ENCODE results near the gene DDIT3.

DDIT3 gene

DNA sequence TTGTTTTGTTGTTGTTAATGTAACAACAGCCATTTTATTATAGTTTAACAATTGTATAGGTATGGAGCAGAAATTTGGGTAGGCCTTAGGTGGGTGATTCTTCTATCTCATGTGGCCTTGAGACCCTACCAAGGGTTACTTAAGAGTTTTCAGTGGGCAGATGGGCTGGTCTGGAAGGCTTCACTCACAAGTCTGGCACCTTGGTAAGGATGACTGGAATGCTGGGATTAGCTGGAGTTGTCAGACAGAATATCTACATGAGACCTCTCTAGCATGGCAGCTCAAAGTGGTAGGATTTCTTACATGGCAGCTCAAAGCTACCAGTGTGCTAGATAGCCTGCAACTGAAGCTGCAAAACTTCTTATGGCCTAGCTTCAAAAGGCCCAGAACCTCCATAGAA lies 34.6 kb downstream of the DDIT3 start:
- DNase-seq (ENCODE audit: low spot score) = no peak

DNA sequence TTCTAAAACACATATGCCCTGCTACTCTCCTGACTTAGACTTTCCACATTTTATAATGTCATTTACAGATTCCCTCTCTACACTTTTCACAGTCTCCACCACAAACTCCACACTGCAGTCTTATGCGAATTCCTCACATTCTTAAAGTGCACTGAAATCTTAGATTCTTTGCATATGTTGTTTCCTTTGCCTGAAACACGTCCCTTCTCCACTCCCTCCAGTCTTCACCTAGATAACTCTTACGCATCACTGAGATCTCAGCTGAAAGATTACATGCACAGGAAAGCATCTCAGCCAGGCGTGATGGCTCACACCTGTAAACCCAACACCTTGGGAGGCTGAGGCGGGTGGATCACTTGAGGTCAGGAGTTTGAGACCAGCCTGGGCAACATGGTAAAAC lies 36.8 kb downstream of the DDIT3 start:
- no peak for DNase-seq (ENCODE audit: low spot score)

GRCh38 chr12:57481671-57482070 lies 38.6 kb downstream of the DDIT3 start:
- no peak for DNase-seq (ENCODE audit: low spot score)

DNA sequence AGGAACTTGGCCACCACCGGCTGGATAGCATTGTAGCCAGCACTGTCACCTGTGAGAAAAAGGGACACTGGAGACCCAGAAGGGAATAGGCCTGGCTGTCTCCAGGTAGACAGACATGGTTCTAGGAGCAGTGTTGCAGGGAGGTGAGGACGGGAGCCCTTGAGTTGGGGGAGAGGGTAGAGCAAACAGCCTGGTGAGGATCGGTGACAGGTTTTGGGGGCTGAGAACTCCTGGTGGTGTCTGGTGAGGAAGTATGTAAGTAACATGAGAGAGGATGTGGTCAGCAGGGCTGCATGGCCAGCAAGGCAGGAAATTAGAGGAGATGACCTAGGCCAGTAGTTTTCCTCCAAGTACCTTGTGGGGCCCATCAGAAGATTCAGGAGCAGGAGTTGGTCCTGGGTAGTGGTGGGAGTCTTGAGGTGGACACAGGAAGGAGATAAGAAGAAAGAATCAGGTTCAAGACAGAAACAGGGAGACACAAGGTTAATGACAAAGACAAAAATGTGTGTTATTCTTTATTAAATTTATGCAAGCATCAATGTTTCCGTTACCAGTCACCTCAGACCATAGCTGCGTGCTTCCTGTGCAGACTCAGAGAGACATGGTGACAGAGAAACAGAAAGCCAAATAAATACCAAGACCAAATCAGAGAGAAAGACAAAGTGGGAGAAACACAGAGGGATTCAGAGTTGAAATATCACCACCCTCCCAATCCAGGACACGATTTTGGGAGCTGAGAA lies 40.8 kb downstream of the DDIT3 start, which contains the start of gene ARHGAP9:
Gene ARHGAP9, minus strand, starts transcription at position 491 of the 740 bp plus-strand sequence. Its CDS starts 460 bp downstream, at position 31.
- DNase-seq (ENCODE audit: low spot score) = no peak

GRCh38 chr12:57479043-57479375 lies 41.3 kb downstream of the DDIT3 start:
- no peak for DNase-seq (ENCODE audit: low spot score)

DNA sequence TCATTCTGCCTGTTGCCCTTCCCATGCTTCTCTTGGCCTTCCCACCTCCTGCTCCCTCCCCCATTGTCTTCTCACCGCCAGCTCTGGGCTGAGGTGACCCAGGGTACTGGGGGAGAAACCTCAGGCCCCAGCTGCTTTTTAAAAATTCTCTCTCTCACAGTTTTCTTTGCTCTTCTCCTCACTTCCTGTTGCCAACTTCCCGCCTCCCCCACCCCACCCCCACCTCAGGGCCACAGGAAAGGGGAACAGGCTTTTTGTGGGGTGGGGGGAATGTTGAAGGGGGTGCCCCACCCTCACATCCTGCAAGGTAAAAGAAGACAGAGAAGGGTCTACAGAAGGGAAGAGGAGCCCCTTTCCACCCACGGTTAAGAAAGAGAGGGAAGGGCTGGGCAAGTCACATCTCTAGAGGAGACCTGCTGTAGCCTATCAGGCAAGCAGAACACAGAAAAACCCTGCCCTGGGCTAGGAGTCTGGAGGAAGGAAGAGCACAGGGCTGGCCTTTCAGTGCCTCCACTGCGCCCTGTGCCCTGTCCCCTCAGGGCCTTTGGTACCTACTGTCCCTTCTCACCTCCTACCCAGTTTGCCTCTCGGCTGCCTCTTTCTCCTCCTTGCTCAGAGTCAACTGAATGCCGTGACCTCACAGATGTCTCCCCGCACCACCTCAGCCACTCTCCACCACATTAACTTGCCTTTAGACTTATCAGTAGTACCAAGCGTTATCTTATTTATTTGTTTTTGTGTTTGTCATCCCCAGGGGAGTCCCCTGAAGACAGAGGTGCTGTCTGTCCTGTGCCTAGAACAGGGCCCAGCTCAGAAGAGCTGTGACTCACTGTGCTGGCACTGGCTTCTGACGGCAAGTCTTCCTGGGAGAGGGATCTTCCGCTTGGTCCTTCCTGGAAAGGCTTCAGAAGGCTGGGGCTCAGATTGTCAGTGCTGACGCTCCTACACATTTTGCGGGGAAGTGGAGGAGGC lies 42.3 kb downstream of the DDIT3 start:
- no peak for DNase-seq (ENCODE audit: low spot score)

DNA sequence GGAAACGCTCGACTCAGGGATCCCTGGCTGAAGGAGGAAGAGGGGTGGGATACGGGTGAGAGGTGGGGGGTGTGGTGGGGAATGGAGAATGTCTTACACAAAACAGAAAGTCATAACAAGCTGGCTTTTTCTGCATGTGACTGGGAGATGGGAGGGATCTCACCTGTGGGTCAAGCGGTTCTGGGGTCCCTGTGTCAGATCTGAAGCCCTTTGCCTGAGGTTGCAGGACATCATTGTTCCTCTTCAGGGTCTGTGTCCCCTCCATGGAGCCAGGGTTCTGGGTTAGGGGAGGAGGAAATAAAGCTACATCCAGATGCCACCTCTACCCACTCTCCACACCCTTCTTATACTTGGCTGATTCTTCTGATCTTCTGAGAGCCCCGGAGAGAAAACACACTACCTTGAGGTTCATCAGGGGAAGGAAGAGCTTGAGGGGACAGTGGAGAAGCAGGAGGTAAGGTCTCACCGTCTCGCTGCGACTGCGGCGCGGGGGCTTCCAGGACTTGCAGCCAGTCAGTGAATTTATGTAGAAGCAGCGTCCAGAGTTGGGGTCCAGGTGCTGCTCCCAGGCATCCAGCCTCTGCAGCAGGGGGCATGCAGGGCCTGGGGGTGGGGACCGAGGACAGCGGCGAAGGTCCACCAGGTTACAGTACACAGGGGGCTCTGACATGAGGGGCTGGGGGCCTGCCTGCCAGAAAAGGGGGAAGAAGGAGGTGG lies 43.2 kb downstream of the DDIT3 start:
- DNase-seq (ENCODE audit: low spot score) = no peak

- DNase-seq (ENCODE audit: low spot score) = no peak
These were observed 43.9 kb downstream of the DDIT3 start for GRCh38 chr12:57476162-57476992.

DNA sequence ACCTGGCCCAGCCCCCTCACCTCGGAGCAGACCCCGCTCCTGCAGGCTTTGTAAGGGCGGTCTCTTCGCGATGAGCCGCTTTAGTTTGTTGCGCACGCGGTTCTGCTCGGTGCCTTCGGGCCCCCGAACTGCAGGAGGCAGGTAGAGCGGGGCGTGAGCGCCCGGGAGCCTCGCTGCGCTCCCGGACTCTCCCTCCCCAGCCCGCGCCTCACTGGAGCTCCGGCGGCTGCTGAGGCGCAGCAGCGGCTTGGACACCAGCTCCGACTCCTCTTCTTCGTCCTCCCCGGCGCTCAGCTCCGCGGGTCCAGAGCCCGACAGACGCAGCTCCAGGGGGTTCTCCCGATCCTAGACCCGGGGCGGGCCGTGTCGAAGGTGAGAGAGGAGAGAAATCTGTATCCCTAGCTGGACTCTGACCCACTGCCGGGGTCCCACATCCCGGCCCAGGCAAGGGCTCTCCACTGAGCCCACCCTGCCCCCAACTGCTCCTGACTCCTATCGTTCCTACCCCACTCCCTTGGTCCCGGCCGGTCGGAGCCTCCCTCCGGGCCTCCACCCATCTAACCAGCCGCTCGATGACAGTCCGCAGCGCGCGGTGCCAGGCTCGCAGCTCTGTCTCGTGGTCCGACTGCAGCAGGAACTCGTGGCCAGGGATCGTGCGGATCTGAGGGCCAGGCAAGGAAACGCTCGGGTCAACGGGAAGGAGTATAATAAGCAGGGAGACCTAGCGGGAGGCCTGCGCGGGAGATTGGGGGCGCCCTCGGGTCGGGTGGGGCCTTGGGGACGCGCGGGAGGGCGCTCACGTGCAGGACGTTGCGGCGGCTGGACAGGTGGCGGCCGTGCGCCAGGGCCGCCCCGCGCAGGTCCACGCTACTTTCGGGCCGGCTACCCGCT lies 44.8 kb downstream of the DDIT3 start:
- DNase-seq (ENCODE audit: low spot score) = no peak

DNA sequence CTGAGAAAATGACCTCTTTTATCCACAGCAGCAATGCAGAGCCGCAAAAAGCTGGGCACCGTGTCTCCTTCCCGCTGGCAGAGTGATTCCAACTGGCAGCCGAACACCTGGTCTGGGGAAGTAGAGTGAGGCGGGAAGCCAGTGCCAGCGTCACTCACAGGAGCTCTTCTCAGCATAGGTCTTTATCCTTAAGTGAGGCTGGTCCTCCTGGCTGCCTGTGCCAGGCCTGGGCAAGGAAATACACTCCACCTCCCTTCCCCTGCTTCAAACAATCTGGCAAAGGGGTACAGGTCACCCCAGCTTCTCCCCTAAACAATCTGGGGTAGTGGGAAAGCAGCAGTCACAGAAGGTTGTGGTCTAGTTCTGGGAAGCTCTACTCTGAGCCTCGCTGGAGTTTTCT lies 45.5 kb downstream of the DDIT3 start:
- peak; percentile 84 for DNase-seq (ENCODE audit: low spot score)

- no peak for DNase-seq (ENCODE audit: low spot score)
These were observed 45.9 kb downstream of the DDIT3 start for GRCh38 chr12:57474430-57474829.

DNA sequence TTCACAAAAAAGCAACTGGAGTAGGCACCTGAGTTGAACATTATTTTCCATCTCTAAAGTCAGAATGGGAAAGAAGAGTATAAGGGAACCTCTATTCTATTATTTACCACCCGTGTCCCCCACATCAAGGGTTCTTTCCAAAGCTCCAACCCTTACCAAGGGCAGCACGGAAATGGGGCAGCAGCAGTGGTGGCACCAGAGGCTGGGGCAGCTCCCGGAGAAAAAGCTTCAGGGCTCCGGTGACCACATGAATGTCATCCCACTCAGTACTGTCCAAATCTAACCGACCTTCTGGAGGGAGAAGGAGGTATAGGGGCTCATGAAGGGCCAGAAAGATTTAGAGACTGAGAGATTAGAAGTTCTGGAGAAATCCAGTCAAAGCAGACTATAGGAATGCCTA lies 46.4 kb downstream of the DDIT3 start:
- no peak for DNase-seq (ENCODE audit: low spot score)

DNA sequence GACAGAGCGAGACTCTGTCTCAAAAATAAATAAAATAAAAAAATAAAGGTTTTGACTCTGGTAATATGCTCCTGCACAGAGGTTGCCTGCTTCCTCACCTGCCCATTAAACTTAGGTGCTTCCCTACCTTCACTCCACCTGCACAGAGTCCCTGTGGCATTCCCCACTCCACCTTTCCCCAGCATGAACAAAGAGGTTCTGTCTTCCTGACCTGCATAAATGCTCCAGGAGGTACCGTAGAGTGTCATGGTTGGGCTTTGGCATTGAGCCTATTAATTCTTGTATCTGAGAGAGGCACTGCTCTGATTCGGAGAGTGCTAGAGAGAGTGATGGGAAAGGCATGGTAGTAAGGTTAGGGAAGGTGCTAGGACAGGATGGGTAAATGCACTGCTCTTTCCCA lies 46.9 kb downstream of the DDIT3 start:
- DNase-seq (ENCODE audit: low spot score) = no peak

DNA sequence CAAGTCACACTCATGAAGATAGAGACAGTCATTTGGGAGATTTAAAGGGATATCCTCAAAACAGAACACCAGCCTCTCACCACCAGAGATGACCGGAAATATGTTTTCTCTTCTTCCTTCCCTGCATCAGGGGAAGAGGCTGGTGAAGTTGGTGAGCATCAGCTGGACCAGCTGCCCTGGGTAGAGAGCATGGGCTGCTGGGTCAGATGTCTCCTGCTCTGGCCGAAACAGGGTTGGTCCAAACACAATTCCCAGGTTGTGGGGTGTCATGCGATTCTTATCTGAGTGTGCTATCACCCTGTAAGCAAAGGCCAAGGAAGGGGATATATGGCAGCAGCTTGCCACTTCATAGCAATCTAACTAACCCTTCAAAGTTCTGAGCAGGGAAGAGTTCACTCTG lies 47.9 kb downstream of the DDIT3 start:
- DNase-seq (ENCODE audit: low spot score) = no peak

- no peak for DNase-seq (ENCODE audit: low spot score)
These were observed 48.7 kb downstream of the DDIT3 start for GRCh38 chr12:57471661-57472060.

GRCh38 chr12:57470970-57471656 lies 49.2 kb downstream of the DDIT3 start:
- DNase-seq (ENCODE audit: low spot score) = no peak

DNA sequence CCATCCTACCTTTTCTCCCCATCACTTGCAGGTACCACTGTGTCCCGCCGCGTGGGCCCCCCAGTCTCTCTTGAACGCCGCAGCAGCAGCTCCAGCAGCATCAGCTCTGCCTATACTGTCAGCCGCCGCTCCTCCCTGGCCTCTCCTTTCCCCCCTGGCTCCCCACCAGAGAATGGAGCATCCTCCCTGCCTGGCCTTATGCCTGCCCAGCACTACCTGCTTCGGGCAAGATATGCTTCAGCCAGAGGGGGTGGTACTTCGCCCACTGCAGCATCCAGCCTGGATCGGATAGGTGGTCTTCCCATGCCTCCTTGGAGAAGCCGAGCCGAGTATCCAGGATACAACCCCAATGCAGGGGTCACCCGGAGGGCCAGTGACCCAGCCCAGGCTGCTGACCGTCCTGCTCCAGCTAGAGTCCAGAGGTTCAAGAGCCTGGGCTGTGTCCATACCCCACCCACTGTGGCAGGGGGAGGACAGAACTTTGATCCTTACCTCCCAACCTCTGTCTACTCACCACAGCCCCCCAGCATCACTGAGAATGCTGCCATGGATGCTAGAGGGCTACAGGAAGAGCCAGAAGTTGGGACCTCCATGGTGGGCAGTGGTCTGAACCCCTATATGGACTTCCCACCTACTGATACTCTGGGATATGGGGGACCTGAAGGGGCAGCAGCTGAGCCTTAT lies 49.9 kb downstream of the DDIT3 start:
- no peak for DNase-seq (ENCODE audit: low spot score)

GRCh38 chr12:57469296-57470164 lies 50.8 kb downstream of the DDIT3 start:
- no peak for DNase-seq (ENCODE audit: low spot score)
